Measurements from ENCODE around the gene STRN3.

DNA sequence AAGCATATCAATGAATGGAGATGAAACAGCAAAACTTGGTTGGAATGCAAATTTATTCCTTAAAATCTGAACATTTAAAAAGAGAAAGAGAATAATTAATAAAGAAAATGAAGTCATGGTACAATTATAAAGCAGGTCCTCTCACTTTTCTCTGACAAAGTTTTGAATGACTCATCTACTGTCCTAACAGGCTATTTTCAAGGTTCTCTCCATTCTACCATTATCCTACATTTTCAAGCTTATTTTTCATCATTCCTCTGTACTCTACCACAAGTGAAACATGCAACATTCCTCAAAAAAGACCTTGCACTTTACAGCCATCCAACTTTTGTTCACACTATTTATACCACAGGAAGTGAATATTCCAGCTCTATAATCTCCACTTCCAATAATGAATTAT is 37.7 kb downstream of the STRN3 start:
- no peak for TF ChIP-seq POLR2A (IDR thresholded peaks at IDR 0.05; ENCODE audit: low read length)
- no peak for TF ChIP-seq GATA1 (IDR thresholded peaks at IDR 0.05; ENCODE audit: low read depth, low read length)

Data from erythroblast (primary cell).